H54 (cell line): ENCODE results near the gene SORCS3.

Experiments
- DNase-seq: peaks from one replicate; pipeline ENCODE4 v3.0.0; 2011; ENCODE audit warnings: low spot score, mixed read lengths; ENCODE audit not compliant: insufficient read length
- FAIRE-seq: peaks from 3 replicates; lab custom pipeline; 2011; peaks lifted over from hg19 to GRCh38; lab: Jason Lieb, UNC
- POLR2A ChIP-seq: IDR thresholded peaks from 2 replicates; pipeline ENCODE4 v1.6.1; 2011; ENCODE audit warnings: low read depth, mild to moderate bottlenecking, low read length

The SORCS3 gene

GRCh38 chr10:105239311-105240219 lies 598.5 kb downstream of the SORCS3 start:
- no peak for FAIRE-seq
- TF ChIP-seq POLR2A, result no peak
- DNase-seq, result no peak

DNA sequence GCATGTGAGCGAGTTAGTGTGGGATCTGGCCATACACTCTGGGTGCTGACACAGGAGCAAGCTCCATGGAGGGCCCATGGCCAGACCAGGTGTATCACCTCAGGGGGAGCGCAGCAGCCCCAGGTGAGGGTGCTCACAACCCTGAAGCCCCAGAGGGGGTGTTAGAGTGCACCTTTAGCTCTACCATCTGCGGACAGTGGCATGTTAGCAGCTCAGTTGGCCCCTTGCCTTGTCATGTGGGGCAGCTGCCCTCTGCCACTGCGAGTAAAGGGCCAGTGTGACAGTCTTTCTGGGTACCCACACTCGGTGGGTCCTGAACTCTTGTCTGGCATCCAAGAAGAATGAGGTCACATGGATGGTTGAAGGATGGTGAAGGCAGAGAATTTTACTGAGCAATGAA lies 600.2 kb downstream of the SORCS3 start:
- TF ChIP-seq POLR2A, result no peak
- DNase-seq, result no peak
- no peak for FAIRE-seq

- FAIRE-seq (no peak), DNase-seq (no peak)
- TF ChIP-seq POLR2A, result no peak
Observed at GRCh38 chr10:105243381-105243780, 602.3 kb downstream of the SORCS3 start.

DNA sequence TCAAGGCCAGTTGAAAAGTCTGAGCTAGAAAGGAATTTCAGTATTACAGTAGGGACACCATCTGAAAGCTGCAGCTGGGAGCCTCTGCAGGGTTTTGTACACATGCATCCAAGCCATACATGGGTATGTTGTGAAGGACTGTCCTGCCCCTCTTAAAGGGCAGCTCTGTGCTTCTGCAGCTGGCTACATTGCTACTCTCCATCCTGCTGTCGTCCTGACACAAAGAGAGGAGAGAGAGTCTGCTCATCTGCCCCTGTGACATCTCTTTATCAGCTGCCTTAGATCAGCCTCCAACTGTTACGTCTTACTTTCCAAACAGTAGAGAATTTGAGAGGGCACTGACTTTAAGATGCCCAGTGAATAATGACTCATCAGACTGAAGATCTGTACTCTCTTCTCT lies 602.7 kb downstream of the SORCS3 start:
- FAIRE-seq, result no peak
- no peak for DNase-seq
- TF ChIP-seq POLR2A, result no peak

GRCh38 chr10:105247831-105248499 lies 606.9 kb downstream of the SORCS3 start:
- no peak for FAIRE-seq

DNA sequence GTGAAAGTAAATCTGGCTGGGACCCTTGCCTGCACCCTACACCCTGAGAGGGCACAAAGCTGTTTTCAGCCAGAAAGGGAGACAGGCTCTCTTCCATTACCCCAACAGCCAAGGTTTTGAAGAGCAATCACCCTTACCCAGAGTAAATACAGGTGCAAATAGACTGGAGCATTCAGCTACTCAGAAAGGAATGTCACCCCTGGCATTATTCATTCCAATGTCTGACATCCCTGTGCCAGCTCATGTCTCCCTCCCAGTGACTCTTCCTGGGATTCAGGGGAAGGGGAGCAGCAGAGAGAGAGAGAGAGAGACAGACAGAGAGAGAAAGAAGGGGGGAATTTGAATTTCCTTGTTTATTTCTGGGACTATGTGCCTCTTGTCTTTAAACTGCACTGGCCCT lies 611.8 kb downstream of the SORCS3 start:
- no peak for FAIRE-seq
- no peak for DNase-seq
- no peak for TF ChIP-seq POLR2A

More at GRCh38 chr10:105247831-105248499, 606.9 kb downstream of the SORCS3 start:
- TF ChIP-seq POLR2A, result no peak
- DNase-seq, result no peak

- FAIRE-seq (no peak), DNase-seq (no peak)
- TF ChIP-seq POLR2A, result no peak
Observed at GRCh38 chr10:105253515-105254212, 612.6 kb downstream of the SORCS3 start.

GRCh38 chr10:105258036-105258673 lies 617.1 kb downstream of the SORCS3 start:
- DNase-seq (no peak), FAIRE-seq (no peak)
- no peak for TF ChIP-seq POLR2A

DNA sequence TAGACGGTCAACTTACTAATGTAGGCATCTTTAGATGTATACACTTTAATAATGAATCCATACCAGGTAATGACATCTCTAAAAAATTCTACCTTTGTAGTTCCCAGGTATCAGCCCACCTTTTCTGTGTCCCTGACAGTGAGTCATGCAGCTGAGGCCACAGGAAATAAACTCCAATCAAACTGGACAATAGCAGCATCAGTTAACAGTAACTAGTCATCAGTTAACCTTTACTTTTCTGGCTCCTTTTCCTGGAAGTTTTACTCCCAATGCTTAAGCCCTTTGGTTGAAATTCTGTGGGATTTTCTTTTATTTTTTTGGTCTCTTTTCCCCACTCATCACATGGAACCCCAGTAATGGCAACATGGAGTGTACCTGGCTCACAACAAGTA lies 617.6 kb downstream of the SORCS3 start:
- DNase-seq, result no peak
- no peak for FAIRE-seq
- TF ChIP-seq POLR2A, result no peak

GRCh38 chr10:105259201-105259600 lies 618.1 kb downstream of the SORCS3 start:
- DNase-seq (no peak), FAIRE-seq (no peak)

GRCh38 chr10:105262666-105263065 lies 621.6 kb downstream of the SORCS3 start:
- no peak for DNase-seq
- no peak for FAIRE-seq
- no peak for TF ChIP-seq POLR2A

More at GRCh38 chr10:105259201-105259600, 618.1 kb downstream of the SORCS3 start:
- no peak for TF ChIP-seq POLR2A

DNA sequence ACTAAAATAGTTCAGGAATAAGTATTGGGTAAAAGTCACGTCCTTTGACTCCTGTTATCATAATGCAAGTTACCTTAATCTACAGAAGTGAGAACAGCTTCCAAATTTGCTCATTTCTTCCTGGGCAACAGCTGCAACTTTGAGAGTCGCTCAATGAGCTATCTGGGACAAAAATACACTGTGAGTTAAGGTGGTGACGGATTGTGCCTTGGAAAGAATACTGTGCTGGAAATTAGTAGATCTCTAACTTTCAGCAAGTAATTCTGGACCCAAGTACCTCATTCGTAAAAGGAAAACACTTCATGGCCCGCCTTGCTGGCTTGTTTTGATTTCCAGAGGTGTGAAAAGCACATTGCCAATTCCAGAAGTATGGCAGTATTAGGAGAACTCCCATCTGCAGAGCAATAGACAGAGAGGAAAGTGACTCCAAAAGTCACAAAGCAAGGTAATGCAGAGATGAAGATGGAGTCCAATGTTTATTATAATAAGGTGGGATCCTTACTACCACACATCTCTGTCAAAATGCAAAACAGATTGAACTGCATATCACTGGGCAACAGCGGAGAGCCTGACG lies 626.0 kb downstream of the SORCS3 start:
- DNase-seq (no peak), FAIRE-seq (no peak)
- TF ChIP-seq POLR2A, result no peak

DNA sequence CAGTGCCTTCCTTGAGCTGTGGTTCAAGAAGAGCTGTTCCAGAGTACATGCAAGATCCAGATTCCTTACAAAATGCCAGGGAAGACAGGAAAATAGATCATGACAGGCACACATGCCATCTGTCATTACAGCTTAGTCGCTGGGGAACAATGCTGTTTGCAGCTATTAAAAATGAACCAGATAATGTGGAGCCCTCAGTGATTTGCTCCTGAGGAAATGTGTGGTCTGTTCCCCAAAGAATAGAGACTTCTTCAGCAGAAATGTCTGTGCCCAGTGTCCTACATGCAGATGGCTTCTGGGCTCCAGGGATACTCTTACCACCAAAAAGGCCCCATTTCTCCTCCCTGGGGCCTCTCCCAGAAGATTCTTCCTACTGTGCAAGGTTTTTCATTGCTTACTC lies 627.9 kb downstream of the SORCS3 start:
- TF ChIP-seq POLR2A, result no peak
- DNase-seq, result no peak
- no peak for FAIRE-seq
